Skeletal muscle cell (primary cell): ENCODE measurements around the gene CD9.
"Not testable (repeated sequence)": the region's sequence is repeated elsewhere in the genome, so short reads cannot be mapped to it uniquely, and the experiment has no call there.

Source experiments
- DNase-seq: peaks from one replicate; pipeline ENCODE4 v3.0.0-alpha.2; 2010; ENCODE audit warnings: low read depth
- H3K4me3 ChIP-seq: 2 replicates; pipeline ENCODE4 v1.5.1; 2011; ENCODE audit warnings: low read depth, mild to moderate bottlenecking, control low read depth, low read length, moderate library complexity

Gene CD9

DNA sequence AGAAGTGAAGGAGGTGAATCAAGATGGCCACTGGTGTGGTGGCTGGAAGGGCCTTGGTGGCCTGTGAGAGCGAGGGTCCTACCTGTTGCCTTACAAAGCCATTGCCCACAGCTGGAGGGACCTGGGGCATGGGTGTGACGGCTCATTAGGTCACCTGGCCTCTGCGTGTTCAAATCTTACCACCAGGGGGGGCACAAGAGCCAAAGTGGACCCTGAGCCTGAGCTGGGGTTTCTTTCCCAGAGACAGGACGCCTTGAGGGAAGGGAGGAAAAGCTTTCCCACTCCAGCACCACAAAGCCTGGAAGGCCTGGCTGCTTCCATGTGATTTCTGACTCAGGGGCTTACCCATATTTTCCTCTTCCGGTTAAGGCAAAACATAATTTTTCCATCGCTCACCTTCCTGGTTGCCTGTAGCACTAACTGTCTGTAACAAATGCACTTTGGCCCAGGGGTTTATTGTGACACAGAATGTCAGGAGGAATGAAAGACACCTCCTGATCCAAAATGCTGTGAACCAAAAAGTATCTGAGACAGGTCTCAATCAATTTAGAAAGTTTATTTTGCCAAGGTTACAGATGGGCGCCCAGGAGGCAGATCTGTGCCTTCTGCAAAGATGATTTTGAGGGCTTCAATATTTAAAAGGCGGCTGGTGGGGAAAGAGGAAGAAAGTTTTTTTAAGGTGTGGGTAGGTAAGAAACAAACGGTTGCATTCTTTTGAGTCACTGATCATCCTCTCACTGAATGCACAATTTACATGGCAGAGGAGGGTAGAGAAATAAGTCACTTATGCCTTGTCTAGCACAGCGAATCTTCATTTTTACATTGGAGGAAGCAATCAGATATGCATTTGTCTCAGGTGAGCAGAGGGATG, 4.3 kb upstream of the CD9 start:
- DNase-seq, result no peak
- H3K4me3 ChIP-seq, result no peak overlapping the region

DNA sequence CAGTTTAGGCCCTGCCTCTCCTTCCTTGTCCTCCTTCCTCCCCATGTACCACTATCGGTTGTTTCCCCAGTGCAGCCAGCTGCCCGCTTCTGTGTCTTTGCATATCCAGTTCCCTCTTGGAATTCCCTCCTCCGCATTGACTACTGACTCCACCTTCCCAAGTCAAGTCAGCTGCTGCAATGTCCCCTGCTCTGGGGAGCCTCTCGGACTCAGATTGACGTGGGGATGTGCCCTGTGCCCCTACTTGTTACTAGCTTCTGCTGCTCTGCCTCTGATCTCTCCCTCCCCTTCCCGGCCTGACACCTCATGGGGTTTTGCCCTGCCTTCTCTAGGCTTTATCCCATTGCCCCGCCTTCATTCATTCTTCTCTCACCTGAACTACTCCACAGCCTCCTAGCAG, 2.1 kb upstream of the CD9 start:
- no peak overlapping the region for H3K4me3 ChIP-seq
- DNase-seq, result no peak

GRCh38 chr12:6198556-6198955, 1.6 kb upstream of the CD9 start:
- DNase-seq, result no peak
- no peak overlapping the region for H3K4me3 ChIP-seq

DNA sequence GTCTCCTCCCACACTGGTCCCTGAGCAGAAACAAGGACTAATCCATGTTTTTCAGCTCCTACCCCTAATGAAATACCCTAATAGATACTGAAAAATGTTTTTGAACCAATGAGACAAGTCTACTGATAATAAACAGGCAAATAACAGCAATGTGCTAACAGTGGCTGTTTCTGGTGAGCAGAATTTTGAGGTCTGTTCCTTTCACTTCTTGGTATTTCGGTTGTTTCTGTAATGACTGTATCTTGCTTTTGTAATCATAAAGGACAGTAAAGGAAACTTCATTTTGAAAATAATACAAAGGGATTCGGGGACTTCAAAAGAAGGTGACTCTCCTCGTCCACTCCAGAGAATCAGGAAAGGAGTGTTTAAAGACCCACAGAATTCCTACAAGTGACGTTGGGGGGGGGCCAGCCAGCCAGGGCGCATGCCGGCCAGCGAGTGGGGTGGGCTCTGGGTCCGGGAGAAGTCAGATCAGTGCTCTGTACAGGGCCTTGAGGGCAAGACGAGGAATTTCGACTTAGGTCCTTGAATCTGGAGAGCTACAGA, 1.1 kb upstream of the CD9 start:
- H3K4me3 ChIP-seq, result no peak overlapping the region
- no peak for DNase-seq

- peak overlapping the region; percentile 38 for H3K4me3 ChIP-seq
- DNase-seq, result no peak
These were observed 507 bp upstream of the CD9 start for GRCh38 chr12:6199531-6200255.

DNA sequence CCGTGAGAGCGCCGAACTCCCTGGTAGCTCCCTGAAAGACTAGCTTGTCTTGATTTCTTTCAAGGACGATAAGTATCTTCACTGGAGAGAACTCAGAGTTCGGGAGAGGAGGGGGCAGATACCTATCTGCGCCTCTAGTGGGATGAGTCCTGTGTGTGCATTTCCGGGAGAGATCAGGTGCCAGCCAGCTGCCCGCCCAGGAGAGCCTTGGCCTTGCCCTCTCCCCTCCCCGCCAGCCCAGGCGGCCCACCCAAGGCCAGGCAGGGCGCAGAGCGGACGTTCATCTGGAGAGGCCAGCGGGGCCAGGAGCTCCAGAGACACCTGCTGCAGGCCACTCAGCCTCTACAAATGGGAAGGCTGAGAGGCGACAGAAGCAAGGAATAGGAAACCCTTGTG, 1.0 kb downstream of the CD9 start:
- H3K4me3 ChIP-seq, result peak overlapping the region; percentile 51
- no peak for DNase-seq

GRCh38 chr12:6201826-6202225, 1.6 kb downstream of the CD9 start:
- no peak for DNase-seq
- H3K4me3 ChIP-seq, result no peak overlapping the region

- no peak for DNase-seq
- no peak overlapping the region for H3K4me3 ChIP-seq
These were observed 2.1 kb downstream of the CD9 start for GRCh38 chr12:6202304-6202703.

GRCh38 chr12:6202846-6203245, 2.6 kb downstream of the CD9 start:
- no peak overlapping the region for H3K4me3 ChIP-seq
- no peak for DNase-seq

GRCh38 chr12:6203601-6204000, 3.4 kb downstream of the CD9 start:
- H3K4me3 ChIP-seq, result no peak overlapping the region
- DNase-seq, result no peak

DNA sequence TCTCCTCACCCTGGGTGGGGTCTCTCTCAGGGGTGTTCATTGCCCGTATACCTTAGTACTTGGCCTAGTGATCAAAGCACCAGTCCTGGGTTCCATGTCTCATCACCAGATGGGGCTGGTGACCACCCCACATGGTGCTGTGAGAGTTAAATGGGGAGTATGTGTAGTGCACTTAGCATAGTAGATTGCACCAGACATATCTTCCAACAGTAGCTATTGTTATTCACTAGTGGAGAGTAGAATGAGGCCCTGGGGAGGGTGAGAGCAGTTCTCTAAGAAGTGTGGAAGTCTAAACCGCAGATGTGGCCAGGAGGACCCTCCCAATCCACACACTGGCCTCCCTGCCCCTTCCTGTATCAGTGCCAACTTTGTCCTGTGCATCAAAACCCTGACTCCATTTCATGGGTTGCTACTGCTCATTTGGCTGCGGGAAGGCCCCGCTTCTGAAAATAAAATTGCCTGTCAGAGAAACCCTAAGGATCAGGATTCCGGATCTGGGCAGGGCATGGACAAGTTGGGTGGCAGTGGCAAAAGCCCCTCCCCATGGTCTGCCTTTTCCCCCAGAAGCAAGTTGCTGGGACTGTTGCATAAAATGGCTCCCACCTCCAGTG, 4.4 kb downstream of the CD9 start:
- H3K4me3 ChIP-seq, result no peak overlapping the region
- no peak for DNase-seq

DNA sequence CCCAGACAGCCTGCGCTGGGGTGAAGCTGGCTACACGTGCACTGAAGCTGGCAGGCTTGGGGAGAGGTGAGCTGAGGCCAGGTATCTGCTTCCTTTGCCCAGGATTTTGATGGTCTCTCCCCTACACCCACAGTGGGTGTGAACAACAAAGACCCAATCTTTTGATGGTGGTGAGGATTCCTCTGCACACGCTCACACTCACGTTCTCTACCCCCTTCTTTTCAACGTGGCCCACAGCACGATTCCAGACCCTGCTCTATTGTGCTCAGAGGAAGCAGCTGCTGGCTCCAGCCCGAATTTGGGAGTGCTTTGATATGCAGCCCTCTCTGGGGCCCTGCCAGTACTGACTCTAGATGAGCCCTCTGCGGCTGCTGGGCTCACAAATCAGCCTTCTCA, 4.9 kb downstream of the CD9 start:
- no peak for DNase-seq
- H3K4me3 ChIP-seq, result no peak overlapping the region

DNA sequence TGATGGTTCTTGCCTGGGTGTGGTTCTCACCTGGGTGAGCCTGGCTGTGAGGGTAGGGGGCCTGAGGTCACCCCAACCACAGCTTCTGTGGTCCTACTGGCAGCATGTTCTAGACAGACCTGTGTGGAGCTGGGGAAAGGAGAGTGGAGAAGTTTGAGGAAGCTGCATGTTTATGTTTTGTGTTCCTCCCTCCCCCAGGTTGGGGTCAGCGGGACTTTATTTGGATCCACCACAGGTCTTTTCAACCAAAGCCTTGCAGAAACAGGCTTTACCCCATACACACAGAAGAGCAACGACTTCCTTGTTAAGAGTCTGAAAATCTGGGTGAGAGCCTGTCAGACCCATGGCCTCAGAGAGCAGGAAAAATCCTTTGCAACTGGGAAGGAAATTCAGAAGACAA, 5.6 kb downstream of the CD9 start:
- DNase-seq, result no peak
- H3K4me3 ChIP-seq, result no peak overlapping the region

DNA sequence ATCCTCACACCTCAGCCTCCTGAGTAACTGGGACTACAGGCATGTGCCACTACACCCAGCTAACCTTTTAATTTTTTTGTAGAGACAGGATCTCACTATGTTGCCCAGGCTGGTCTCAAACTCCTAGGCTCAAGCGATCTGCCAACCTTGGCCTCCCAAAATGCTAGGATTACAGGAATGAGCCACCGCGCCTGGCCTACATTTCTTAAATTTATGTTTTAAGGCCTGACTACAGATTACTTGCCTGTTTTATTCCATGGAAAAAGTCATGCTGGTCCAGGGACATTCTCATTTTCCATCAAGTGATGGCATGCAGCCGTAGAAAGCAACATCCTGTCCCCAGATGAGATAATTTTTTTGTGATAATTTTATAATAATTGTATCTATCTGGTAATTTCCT, 6.1 kb downstream of the CD9 start:
- no peak overlapping the region for H3K4me3 ChIP-seq
- no peak for DNase-seq

GRCh38 chr12:6207259-6207925, 7.2 kb downstream of the CD9 start:
- no peak overlapping the region for H3K4me3 ChIP-seq
- no peak for DNase-seq

- H3K4me3 ChIP-seq, result no peak overlapping the region
- no peak for DNase-seq
These were observed 7.9 kb downstream of the CD9 start for GRCh38 chr12:6208130-6208529.

DNA sequence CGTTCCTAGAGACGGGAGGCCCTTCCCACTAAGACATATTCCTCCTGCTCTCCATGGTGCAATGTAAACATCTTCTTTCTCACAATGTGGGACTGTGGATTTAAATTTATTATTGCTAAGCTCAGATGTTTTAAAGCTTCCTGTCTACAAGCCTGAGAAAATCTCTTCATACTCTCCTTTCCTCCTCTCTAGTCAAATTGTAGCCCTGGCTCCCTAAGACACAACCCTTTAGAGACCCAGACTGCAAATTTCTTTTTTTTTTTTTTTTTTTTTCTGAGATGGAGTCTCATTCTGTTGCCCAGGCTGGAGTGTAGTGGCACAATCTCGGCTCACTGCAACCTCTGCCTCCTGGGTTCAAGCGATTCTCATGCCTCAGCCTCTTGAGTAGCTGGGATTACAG, 9.2 kb downstream of the CD9 start:
- DNase-seq, H3K4me3 ChIP-seq: not testable (repeated sequence)

- H3K4me3 ChIP-seq, result no peak overlapping the region
- no peak for DNase-seq
These were observed 11.2 kb downstream of the CD9 start for GRCh38 chr12:6211421-6211869.

GRCh38 chr12:6212086-6212485, 11.9 kb downstream of the CD9 start:
- H3K4me3 ChIP-seq, result no peak overlapping the region
- DNase-seq, result no peak

DNA sequence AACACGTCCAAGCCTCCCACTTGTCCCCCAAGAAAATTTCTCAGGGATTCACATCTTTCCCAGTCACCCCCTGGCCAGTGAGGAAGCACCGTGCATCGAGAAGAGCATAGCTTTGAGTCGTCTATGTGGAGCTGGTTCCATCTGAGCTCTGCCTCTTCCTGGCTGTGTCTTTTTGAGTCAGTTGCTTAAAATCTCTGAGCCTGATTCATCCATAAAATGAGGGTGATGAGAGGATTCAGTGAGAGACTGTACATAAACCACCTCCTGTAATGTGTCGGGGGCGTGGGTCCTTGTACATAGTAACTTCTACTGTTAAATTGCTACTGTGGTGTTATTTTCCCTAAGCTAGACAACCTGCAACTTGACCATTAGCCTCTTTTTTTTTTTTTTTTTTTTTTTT, 13.8 kb downstream of the CD9 start:
- H3K4me3 ChIP-seq, result no peak overlapping the region
- DNase-seq, result no peak
